Prostate gland (tissue), 2 donors: Measurements from ENCODE around the gene WDR90. TPM values are rescaled to one million over a fixed set of nuclear protein-coding genes. Genes with fewer than 3 reads are reported as not detected.

ENCODE experiments used
- DNase-seq: peaks from one replicate; pipeline ENCODE4 v3.0.0-alpha.2; 2019; ENCODE audit warnings: low spot score
- H3K27ac ChIP-seq, 2 donors: fragments of 200-600 bp; sonication (generic); 2 replicates each; pipeline ENCODE4 v1.5.1; 2017 to 2019
- H3K27me3 ChIP-seq: fragments of 200-600 bp; sonication (generic); replicated peaks from 2 replicates; pipeline ENCODE4 v1.5.1; 2019; ENCODE audit not compliant: insufficient read depth
- H3K36me3 ChIP-seq, 2 donors: fragments of 200-600 bp; sonication (generic); 1 replicate in 1 of 2; 2 replicates in 1 of 2; pipeline versions ENCODE4 v1.5.1 to v1.8.1; 2017 to 2019
- H3K4me1 ChIP-seq: fragments of 200-600 bp; sonication (generic); replicated peaks from 2 replicates; pipeline ENCODE4 v1.5.1; 2019
- H3K4me3 ChIP-seq, 2 donors: fragments of 200-600 bp; sonication (generic); 2 replicates each; pipeline ENCODE4 v1.5.1; 2017 to 2019
- H3K9me3 ChIP-seq: fragments of 200-600 bp; sonication (generic); 2 replicates; pipeline ENCODE4 v1.5.1; 2017
- POLR2A ChIP-seq: fragments of 450-650 bp; IDR thresholded peaks from one replicate; pipeline ENCODE4 v1.6.1; 2016; ENCODE audit warnings: antibody characterized with exemption, mild to moderate bottlenecking
- POLR2AphosphoS5 ChIP-seq: sonication (generic); formaldehyde crosslinking; IDR thresholded peaks from one replicate; pipeline ENCODE4 v1.6.1; 2017; ENCODE audit warnings: antibody characterized with exemption
- WGBS: methylation state at CpG from one replicate; pipeline ENCODE4 v1.1.5; 2018; 5-methylcytosine and 5-hydroxymethylcytosine counted together
- intact Hi-C: fragments of 100-400 bp; cut with DNase I; formaldehyde crosslinking; loops from one replicate; pipeline ENCODE4 v1.14.2; 2022
- total RNA-seq, 2 donors: library from RNA; depleted of rRNA; stranded (reverse); fragments of >200 nt; gene quantifications; one replicate each; pipeline ENCODE4 v1.1.0, GENCODE V29; 2016
- TF ChIP-seq, protein P1 (sequence below), 4 experiments: fragments of 200-600 bp in 2 of 4; fragments of 450-650 bp in 2 of 4; sonication (generic) in 2 of 4; IDR thresholded peaks; 1 replicate in 3 of 4; 2 replicates in 1 of 4; pipeline ENCODE4 v1.5.1; 2016 to 2019; ENCODE audit warnings: antibody characterized with exemption in 4 of 4, mild to moderate bottlenecking in 2 of 4, moderate library complexity in 2 of 4

Gene WDR90
- total RNA-seq, 2 donors from 2014 or later: 36.8 to 60.4 TPM

DNA sequence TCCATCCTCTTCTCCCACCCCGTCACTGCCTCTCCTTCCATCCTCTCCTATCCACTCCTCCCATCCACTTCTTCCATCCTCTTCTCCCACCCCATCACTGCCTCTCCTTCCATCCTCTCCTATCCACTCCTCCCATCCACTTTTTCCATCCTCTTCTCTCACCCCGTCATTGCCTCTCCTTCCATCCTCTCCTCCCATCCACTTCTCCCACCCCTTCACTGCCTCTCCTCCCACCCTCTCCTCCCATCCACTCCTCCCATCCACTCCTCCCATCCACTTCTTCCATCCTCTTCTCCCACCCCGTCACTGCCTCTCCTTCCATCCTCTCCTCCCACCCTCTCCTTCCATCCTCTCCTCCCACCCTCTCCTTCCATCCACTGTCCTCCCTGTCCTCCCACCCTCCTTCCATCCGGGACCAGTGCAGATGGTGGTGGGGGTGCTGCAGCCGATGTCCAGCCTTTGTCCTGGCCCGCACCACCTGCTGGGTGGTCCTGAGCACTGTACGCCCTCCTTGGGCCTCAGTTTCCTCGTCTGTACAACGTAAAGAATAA, 17.3 kb upstream of the WDR90 start:
- Histone ChIP-seq H3K9me3 (no peaks in the 10 kb centered on the region), H3K4me3 (no peak overlapping the region), H3K4me1 (peaks cover 9% of the 10 kb centered on the region), H3K27ac (no peak overlapping the region), H3K36me3 (no peaks in the 10 kb centered on the region), H3K27me3 (no peaks in the 10 kb centered on the region)
- intact Hi-C loops: no loop called here
- TF ChIP-seq, protein P1, sequence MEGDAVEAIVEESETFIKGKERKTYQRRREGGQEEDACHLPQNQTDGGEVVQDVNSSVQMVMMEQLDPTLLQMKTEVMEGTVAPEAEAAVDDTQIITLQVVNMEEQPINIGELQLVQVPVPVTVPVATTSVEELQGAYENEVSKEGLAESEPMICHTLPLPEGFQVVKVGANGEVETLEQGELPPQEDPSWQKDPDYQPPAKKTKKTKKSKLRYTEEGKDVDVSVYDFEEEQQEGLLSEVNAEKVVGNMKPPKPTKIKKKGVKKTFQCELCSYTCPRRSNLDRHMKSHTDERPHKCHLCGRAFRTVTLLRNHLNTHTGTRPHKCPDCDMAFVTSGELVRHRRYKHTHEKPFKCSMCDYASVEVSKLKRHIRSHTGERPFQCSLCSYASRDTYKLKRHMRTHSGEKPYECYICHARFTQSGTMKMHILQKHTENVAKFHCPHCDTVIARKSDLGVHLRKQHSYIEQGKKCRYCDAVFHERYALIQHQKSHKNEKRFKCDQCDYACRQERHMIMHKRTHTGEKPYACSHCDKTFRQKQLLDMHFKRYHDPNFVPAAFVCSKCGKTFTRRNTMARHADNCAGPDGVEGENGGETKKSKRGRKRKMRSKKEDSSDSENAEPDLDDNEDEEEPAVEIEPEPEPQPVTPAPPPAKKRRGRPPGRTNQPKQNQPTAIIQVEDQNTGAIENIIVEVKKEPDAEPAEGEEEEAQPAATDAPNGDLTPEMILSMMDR (IDR thresholded peaks at IDR 0.05): no peak
- no peak for TF ChIP-seq POLR2A
- no peak for TF ChIP-seq POLR2AphosphoS5
- no peak for DNase-seq
- WGBS: 55% methylated on average over 9 of the region's 9 CpGs

GRCh38 chr16:632486-633335, 16.5 kb upstream of the WDR90 start:
- no peak for DNase-seq
- no peaks in the 10 kb centered on the region for H3K27me3 ChIP-seq
- H3K27ac ChIP-seq: no peak overlapping the region
- H3K4me1 ChIP-seq: peaks cover 9% of the 10 kb centered on the region
- no peak overlapping the region for H3K4me3 ChIP-seq
- intact Hi-C loops: no loop called here
- TF ChIP-seq, protein P1 (IDR thresholded peaks at IDR 0.05): no peak
- TF ChIP-seq POLR2AphosphoS5 (no peak), POLR2A (no peak)
- WGBS: 92% methylated on average over 62 of the region's 67 CpGs
- H3K9me3 ChIP-seq: no peaks in the 10 kb centered on the region
- H3K36me3 ChIP-seq: no peaks in the 10 kb centered on the region

- Histone ChIP-seq H3K4me1 (peaks cover 9% of the 10 kb centered on the region), H3K9me3 (no peaks in the 10 kb centered on the region), H3K36me3 (no peaks in the 10 kb centered on the region), H3K4me3 (no peak overlapping the region), H3K27ac (no peak overlapping the region), H3K27me3 (no peaks in the 10 kb centered on the region)
- intact Hi-C loops: no loop called here
- TF ChIP-seq POLR2AphosphoS5: no peak
- TF ChIP-seq, protein P1 (IDR thresholded peaks at IDR 0.05): no peak
- TF ChIP-seq POLR2A: no peak
- WGBS: 96% methylated on average over 67 of the region's 74 CpGs
- no peak for DNase-seq
These were observed 15.7 kb upstream of the WDR90 start for GRCh38 chr16:633336-634050.

DNA sequence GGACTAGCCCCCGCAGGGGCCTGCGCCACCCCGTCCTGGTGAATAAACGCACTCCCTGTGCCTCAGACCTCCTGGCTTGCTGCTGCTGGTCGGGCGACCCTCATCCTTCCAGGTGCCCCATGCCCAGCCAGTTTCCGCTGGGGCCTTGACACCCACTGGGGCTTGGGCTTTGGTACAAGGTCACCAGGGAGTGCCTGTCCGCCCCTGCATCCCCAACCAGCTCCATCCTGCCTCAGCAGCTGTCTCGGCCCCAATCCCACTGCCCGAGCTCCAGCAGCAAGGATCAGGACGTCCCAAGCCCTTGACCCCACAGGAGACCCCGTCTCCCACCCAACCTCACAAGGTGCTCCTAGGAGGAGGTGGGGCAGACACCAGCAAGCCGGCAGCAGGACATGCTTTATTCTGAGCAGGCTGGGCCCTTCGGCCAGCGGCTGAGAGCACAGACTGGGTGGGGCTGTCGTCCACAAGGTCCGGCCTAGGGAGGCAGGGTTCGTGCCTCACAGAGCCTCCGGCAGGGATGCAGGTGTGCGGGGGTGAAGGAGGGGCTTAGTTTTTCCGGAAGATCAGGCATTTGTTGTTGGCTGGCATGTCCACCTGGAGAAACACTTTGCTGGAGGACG, 15.0 kb upstream of the WDR90 start:
- intact Hi-C loops: no loop called here
- no peaks in the 10 kb centered on the region for H3K9me3 ChIP-seq
- no peak overlapping the region for H3K27ac ChIP-seq
- peaks cover 9% of the 10 kb centered on the region for H3K4me1 ChIP-seq
- no peak for DNase-seq
- 89% methylated on average over 22 of the region's 22 CpGs for WGBS
- H3K36me3 ChIP-seq: no peaks in the 10 kb centered on the region
- TF ChIP-seq POLR2A (no peak), POLR2AphosphoS5 (no peak)
- TF ChIP-seq, protein P1 (IDR thresholded peaks at IDR 0.05): no peak
- no peak overlapping the region for H3K4me3 ChIP-seq
- H3K27me3 ChIP-seq: no peaks in the 10 kb centered on the region
